Embryonic facial prominence (tissue), 1 donor: ENCODE measurements around the gene IQCE.
"Not testable (repeated sequence)": the region's sequence is repeated elsewhere in the genome, so short reads cannot be mapped to it uniquely, and the experiment has no call there.

Experiments
- DNase-seq: peaks from one replicate; pipeline ENCODE4 v3.0.0-alpha.2; 2016; ENCODE audit errors: extremely low spot score

Gene IQCE

DNA sequence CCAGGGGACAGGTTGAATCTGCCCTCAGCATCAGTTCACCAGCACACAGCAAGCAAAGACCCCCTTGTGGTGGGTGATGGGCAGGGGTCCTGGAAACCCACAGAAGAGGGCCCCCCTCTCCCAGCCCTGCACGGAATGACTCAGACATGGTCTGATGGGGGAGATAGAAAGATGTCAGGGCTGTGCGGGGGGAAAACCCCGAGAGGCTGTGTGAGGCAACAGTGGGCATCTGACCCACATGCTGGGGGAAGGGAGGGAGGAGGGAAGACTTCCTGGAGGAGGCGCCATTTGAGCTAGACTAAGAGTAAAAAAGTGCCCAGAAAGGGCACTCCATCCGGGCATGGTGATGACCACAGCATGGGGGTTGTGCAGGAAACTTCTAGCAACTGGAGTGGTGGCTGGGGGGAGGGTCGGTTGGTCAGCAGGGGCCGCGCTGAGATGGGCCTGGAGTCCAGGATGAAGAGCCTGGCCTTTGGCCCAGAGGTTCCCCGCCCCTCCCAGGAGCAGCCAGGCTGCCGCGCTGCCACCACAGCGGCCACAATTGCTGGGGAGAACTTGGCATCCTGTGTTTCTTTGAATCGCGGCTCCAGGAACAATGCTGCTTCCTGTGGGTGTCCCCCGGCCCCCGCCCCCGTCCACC is 36.7 kb upstream of the IQCE start:
- DNase-seq = no peak

DNA sequence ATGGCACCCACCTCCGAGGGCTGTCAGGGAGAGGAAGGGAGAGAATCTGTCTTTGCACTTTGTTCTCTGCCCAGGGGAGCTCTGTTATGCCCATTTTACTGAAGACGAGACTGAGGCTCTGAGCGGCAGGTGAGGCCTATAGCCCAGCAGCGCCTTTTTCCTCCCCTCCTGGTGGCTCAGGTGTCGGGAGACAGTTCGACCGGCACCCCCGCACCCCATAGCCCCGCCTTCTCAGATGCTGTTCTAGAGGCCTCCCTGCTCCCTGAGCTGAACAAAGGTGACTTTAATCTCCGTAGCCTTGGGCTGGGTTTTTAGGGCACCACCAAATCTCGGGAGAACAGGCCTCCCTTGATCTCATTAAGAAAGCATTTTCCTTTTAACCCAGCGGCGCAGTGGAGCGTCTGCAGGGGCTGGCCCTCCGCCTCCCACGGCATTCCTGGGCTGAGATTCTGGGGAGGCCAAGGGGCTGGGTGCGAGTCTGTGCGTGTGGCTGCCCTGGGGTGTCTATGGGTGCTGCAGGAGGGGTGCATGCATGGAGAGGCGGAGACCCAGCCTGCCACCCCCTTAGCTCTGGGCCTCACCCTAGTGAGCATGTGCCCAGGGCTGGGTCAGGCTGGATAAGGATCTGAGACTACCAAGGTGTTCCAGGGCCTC is 35.9 kb upstream of the IQCE start:
- no peak for DNase-seq

DNA sequence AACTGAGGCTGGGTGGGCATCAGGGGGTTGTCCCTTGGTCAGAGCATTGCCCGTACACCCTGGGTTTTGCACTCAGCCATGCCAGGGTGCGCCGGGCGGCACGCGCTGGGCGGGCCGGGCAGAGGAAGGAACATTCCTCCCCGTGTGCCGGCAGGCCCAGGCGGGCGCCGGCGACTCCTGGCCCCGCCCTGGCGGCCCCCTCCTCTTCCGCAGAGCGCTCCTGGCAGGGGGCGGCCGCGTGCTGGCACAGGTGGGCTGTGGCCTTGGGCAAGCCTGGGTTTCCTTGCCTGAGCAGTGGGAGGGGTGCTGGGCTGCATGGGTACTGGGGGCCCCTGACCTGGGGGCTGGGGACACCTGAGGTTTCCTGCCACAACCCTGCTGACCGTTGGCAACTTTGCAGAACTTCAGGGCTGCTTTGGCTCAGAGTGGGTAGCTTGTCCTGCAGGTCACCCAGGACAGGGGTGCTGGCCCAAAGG is 35.3 kb upstream of the IQCE start:
- no peak for DNase-seq

DNA sequence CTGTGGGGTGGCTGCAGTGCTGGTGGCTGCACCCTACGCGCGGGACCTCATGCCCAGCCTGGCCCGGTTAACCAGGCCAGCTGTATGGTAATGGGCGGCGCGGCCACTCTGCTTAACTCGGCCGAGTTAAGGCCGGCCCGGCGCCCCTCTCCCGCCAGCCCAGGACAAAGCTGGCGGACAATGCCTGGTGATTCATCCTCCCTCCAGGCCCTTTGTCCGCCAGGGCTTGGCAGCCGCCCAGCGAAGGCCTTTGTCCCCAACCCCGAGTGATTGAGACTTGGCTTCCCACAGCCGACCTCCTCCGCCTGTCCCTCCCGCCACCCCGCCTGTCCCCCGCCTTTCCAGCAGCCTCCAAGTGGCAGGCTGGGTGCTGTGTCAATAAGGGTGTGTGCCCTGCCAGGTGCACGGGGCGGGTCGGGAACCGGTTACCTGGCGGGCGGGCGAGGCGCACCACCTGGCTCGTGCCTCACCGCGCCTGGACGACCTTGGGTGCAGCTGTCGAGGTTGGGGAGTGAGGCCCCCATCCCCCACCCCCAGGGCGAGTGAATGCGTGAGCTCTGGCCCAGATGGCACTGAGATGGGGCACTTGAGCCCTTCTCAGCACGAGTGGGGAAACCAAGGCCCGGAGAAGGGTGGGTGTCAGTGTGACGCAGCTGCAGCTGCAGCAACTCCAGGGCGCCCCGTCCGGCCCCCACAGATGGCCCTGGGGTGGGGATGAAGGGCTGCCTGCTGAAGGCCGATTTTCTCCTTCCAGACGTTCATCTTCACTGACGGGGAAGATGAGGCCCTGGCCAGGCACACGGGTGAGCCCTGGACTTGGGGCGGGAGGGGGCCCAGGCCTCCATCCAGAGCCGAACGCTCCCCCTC is 34.6 kb upstream of the IQCE start:
- DNase-seq = no peak

DNA sequence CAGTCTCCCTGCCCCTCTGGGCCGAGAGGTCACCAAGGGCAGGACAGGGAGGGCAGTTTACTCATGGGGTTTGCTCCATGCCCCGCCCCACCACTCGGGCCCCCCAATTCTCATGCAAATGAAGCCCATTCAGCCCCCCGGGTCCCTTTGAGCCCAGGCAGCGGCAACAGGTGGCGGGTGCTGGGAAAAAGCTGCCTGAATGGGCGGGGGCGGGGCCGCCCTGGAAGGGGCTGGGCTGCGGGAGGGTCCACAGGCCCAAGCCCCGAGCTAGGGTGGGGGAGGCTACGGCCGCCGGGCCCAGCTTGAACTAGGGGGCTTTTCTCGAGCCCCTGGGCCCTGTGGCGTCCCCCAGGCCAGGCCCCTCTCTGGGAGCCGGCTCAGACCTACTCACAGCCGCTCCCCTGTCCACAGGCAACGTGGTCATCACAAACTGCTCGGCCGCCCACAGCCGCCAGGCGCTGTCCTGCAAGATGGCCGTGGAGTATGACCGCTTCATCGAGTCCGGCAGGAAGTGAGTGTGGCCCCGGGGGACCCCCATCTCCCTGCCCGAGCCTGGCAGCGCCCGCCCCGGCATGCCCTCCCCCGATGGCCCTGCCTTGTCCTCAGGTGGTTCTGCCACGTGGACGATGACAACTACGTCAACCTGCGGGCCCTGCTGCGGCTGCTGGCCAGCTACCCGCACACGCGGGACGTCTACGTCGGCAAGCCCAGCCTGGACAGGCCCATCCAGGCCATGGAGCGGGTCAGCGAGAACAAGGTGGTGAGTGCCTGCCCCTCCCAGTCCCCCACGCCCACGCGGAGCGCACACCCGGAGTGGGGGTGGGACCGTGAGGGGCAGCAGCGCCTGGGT is 33.7 kb upstream of the IQCE start:
- DNase-seq = no peak

DNA sequence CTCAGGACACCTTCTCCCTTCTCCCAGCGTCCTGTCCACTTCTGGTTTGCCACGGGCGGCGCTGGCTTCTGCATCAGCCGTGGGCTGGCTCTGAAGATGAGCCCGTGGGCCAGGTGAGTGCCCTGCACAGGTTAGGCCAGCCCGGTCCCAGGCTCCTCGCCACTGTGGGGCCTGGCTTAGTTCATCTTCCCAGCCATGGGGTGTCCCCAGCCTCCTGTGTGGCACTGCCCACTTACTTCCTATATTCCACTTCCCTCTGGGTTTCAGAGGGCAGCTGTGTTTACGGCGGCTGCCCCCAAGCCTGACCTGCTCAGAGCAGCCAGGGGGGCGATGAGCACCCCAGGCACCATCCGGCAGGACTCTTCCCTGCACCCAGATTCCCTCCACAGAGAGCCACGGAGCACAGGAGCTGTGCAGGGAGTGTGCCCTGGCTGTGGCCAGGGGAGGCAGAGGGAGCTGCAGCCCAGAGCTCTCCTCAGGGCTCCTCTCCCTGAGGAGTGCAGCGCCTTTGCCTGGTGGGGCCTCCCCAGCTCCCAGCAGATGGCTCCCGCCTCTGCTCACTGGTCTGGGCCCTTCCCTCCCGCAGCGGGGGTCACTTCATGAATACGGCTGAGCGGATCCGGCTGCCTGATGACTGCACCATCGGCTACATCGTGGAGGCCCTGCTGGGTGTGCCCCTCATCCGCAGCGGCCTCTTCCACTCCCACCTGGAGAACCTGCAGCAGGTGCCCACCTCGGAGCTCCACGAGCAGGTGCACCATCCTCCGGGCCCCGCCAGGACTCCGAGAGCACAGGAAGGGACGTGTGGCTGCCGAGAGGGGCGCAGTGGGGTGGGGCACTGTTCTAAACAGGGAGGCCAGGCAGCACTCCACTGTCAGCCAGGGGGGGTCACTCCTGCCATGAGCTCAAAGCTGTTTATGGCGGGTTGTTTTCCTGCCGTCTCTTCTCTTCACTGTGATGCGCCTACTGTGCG is 32.8 kb upstream of the IQCE start:
- DNase-seq = no peak

DNA sequence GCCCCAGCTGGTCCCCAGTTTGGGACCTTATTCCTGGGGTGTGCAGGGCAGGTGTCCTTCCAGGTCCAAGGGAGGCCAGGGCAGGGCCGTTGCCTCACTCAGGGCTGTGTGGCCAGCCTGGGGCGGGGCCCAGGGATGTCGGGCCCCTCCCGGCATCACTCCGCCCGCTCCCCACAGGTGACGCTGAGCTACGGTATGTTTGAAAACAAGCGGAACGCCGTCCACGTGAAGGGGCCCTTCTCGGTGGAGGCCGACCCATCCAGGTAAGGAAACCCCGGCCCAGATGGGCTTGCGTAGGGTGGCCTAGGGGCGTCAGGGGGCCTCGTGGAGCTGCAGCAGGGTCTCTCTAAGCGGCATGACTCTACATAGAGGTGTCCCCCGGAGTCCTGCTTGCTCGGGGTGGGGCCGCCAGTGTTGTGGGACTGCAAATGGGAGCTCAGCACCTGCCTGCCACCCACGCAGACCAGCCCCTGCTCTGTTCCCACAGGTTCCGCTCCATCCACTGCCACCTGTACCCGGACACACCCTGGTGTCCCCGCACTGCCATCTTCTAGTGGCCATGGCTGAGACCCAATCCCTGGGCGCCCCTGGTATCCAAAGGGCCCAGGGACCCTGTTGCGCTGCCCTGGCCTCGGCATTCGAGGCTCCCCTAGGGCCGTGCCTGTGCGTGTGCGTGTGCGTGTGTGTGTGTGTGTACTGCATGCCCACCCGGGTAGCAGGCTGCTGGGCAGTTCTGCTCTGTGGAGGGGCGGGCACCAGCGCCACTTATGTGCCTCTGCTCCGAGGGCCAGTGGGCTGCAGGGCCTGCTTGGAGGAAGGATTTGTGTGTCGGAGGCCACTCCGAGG is 31.9 kb upstream of the IQCE start:
- DNase-seq = no peak

DNA sequence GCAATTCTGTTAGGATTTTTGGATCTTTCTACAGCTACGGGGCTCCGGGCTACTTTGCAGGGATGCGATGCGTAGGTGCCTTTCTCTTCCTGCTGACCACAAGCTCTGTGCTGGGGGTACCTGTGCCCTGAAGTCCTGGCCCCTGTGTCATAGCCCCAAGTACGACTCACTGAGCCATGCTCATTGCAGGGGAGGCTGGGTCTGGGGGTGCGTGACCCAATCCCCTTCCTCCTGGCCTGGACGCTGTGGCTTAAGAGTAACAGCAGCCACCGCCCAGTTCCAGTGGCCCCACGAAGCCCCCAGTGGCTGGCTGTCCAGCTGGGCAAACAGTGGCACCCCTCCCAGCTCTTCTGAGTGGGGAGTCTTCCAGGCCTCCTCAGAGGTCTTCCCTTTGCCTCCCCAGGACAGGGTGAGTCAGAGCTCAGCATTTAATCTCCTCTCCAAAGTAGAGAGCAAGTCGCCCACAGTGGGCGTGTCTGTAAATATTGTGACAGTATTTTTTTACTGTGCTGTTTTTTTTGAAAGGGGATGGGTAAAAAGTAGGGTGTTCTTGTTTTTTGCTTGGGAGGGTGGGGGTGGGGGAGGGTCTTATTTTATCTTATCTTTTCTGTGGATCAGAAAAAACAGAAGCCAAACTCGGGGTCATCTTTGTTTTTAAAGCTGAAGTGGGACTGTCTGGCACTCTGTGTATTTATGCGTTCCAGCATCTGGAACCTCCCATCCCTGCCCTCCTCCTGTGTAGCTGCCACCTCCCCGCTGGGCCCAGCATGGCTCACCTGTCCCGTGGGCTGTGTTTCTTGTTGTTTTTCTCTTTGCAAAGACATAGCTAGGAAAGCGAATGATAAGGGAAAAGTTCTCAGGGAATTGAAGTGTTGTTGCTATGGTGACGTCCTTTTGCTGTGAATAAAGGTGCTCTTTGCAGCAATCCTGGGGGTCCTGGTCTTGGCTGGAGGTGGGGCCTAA is 31.0 kb upstream of the IQCE start:
- DNase-seq = no peak

DNA sequence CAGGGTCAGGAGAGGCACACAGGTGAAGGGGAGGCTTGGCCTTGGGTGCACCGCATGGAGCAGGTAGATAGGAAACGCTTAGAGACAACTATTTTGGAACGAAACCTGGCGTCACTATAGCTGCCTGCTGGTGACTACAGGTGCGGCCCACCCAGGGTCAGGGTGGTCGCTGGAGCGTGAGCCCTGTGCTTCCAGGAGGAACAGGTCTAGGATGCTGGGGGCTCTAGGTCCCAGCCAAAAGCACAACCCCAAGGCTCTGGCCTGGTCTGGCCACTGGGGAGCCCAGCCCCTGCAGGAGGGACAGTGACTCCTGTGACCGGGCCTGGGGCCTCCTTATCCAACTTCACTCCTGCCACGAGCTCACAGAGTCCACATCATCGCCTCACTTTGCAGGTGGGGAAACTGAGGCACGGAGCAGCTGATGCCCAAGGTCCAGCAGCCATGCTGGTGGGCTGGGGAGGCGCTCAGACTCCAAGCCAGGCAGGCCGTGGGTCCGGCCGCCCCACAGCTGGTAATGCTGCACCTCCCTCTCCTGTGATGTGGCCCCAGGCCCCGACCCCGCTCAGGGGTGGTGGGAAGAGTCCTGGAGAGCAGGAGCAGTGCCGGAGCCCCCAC is 30.2 kb upstream of the IQCE start:
- no peak for DNase-seq

DNA sequence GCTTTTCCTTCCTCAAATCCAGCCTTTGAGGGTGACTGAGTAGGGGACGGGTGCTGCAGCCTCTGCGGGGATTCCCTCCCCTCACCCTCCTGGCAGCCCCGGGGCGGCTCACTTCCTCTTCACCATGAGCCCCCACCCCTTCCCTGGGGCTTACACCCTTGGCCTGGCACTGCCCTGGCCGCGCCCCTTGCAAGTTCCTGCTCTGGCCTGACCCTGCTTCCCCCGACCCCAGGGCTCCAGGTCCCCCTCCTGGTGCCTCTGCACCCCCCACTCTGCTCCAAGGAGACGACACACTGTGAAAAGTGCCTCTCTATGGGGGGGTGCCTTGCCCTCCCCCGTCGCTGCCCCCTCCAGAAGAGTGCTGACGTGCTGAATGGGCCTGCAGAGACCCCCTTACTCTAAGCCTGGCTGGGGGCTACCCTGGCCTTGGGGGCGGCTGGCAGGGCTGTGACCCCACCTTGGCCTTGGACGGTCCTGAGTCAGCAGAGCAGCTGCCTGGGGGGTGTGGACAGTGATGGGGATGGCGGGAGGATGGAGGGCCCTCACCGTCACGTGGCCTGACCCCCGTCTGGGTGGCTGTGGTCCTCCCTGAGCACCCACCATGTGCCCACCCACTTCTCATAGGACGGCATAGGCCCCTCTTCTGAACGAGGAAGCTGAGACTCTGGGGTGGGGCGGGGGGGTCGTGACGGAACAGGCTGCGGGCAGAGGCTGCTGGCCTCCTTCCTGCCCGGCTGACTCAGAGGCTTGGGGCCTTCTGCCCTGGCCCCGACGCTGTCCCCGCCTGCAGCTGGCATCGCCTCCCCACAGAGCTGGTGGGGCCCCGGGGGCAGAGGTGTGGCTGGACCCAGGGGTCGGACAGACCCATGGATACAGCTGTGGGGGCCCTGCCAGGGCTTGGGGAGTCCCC is 29.4 kb upstream of the IQCE start:
- DNase-seq = no peak

DNA sequence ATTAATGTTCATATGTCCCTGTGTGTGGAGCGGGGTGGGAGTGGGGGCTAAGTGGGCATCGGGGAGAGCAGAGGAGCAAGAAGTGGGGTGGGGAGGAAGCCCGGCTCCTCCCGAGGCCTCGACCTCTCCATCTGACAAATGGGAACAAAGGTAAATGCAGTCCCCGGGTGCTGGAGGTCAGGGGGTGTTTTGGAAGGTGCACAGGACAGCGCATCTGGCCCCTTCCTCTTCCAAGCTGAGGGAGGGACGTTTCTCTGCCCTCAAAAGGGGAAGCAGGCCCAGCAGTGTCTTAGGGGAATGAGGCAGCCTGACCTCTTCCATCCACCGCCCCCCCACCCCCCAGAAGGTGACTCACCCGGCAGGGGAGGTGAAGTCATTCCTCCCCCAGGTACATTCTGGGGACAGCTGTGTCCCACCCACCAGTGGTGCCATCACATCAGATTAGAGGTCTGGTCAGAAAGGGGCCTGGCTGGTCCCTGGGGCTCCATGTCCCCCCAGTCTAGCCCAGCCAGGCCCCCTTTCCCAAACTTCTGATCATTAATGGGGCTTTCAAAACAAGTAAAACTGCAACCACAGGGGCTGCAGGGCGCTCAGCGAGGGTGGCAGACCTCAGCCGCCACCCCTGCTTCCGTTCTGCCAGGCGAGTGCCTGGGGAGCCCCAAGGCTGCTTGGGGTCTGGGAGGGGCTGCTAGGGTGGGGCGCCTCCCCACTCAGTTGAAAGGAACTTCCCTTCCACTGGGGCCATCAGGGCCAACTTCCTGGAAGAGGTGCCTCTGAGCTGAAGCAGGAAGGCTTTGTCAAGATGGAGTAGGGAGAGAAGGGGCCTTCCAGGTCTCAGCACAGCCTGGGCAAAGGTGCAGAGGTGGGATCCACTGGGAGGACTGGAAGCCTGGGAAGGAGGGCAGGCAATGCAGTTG is 28.4 kb upstream of the IQCE start:
- no peak for DNase-seq

DNA sequence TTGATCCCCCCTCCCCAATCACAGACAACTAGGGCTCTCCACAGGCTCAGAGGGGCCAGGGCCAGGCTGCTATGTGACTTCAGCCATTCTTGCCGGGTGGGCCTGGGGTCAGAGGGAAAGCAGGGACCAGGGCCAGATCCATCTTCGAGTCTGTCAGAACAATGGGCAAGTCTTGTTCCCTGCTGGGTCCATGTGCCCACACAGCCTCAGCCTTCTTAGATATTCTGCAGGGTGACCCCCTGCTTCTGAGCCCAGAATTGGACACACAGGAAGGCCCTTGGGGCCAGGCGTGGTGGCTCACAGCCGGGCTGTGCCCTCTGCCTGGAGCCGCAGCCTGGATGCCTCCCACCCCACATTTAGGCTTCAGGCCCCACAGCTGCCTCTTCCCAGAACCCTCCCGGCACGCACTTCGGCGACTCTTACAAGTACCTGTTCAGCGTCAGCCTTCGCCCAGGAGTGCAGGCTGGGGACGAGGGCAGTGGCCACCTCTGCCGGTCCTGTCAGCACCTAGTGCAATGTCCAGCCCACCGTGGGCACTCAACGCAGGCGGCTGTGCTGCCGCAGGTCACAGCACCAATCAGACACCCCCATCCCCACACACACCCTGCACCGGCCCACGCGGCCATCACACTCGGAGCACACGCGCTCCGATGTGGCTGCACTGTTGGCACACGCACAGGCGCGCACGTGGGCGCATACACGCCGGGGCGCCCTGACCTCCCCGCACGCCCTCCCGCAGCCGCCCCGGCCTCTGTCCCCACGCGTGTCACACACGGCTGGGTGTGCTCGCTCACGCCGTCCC is 27.6 kb upstream of the IQCE start:
- not testable (repeated sequence) for DNase-seq

DNA sequence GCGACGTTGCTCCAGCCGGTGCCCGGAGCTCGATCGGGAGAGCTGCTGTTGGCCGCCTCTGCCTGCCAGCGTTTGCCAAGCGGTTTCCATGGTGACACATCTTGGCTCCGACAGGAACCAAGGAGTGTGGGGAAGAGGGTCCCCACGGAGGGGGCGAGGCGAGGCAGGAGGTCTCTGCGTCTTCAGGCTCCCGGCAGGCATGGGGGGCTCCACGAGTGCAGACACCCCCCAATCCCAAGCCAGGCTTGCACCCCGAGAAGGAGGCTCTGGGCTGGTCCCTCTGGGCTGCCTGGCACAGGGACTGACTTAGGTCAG is 27.0 kb upstream of the IQCE start:
- DNase-seq = not testable (repeated sequence)

DNA sequence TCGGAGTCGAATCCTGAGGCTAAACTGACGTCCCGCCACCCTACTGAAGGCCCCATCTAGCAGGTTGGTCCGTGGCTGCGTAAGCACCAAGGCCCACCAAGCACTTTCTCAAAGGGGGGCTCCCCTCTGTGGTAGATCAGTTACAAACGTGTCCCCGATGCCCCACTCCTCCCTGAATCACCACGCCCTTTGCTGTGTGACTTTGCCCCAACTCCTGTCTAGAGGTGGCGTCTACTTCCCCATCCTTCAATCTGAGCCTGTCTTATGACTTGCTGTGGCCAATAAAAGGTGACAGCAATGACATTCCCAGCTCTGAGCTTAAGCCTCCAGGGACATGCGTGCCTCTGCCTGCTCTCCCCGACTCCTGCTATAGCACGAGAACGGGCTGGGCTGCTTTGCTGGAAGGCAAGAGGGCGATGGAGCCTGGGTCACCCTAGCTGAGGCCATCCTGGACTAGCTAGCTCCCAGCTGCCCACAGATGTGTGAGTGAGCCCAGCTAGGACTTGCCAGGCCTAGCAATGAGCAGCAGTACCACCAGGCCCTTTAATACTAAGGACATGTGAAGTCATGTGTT is 26.5 kb upstream of the IQCE start:
- not testable (repeated sequence) for DNase-seq

DNA sequence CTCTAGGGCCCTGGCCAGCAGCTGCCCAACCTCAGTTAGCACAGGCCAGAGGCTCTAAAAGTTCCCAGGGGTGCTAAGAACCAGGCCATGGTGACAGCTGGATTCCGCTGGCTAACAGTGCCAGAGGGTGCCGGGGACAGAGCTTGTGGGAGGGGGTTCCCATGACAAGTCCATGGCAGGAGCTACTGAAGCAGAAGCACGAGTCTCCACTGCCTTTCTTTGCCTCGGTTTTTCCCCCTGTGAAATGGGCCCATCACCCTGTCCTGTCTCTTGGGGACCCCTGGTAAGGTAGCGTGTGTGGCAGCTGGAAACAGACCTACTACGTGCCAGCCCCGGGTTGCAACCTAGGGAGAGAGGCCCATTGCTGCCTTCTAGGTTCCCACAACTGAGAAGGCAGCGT is 26.0 kb upstream of the IQCE start:
- DNase-seq = not testable (repeated sequence)
